BJ (cell line): Measurements from ENCODE around the gene KIF1B. TPM values are rescaled to one million over a fixed set of nuclear protein-coding genes. Genes with fewer than 3 reads are reported as not detected.

Source experiments
- CTCF ChIA-PET: fragments of 350-600 bp; formaldehyde crosslinking; extraction: SDS; loops from one replicate; lab custom pipeline; 2021; ENCODE audit warnings: antibody characterized with exemption, inconsistent platforms; lab: Yijun Ruan, JAX
- POLR2A ChIA-PET: fragments of 300-600 bp; sonication (Branson Sonifier 250); formaldehyde crosslinking; extraction: SDS; loops from one replicate; lab custom pipeline; 2021; ENCODE audit warnings: antibody characterized with exemption; lab: Charles Lee
- DNase-seq: peaks from one replicate; pipeline ENCODE4 v3.0.0-alpha.2; 2011; ENCODE audit warnings: low read depth
- H3K27me3 ChIP-seq: 2 replicates; pipeline ENCODE4 v1.6.0; 2011; ENCODE audit warnings: low read length; ENCODE audit not compliant: control insufficient read depth, insufficient read depth
- H3K36me3 ChIP-seq: 2 replicates; pipeline ENCODE4 v1.5.1; 2011; ENCODE audit warnings: low read length; ENCODE audit not compliant: control insufficient read depth, insufficient read depth
- H3K4me3 ChIP-seq: 2 replicates; pipeline ENCODE4 v1.5.1; 2011; ENCODE audit warnings: low read depth, mild to moderate bottlenecking, control low read depth, low read length
- polyA plus RNA-seq: library from polyadenylated mRNA; depleted of rRNA; stranded (reverse); fragments of >200 nt; gene quantifications from 2 replicates; pipeline ENCODE4 v1.2.3, GENCODE V29; 2011
- TF ChIP-seq, protein P1 (sequence below): IDR thresholded peaks from 2 replicates; pipeline ENCODE4 v1.5.1; 2011; ENCODE audit warnings: low read depth, mild to moderate bottlenecking, control low read depth, inconsistent platforms, low read length, moderate library complexity; ENCODE audit not compliant: insufficient read depth

Gene KIF1B
- polyA plus RNA-seq, 1 experiment: 11.8 TPM

DNA sequence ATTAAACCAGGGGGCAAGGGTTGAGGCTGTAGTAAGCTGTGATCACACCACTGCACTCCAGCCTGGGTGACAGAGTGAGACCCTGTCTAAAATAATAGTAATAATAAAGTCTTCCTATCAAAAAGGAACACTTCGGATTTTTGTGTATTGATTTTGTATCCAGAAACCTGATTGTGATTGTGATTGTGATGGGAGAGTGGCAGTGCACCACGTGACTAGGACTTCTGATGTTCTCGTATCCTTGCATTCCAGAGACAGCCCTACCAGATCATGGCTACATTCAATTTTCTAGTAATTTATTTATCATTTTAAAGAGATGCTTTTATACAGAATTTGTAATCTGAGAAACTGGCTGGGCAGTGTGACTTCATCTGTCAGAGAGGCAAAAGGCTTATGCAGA is 2.6 kb upstream of the KIF1B start:
- ChIA-PET CTCF (interaction anchor here (0.9 to 2.7 kb wide), 2 partner anchors 7 to 11 kb away, joined by 3 to 23 read pairs; no protein-coding TSS in a partner anchor), POLR2A (no interaction called here)
- Histone ChIP-seq H3K36me3 (no peaks in the 10 kb centered on the region), H3K4me3 (no peak overlapping the region), H3K27me3 (no peaks in the 10 kb centered on the region)
- no peak for DNase-seq
- TF ChIP-seq, protein P1, sequence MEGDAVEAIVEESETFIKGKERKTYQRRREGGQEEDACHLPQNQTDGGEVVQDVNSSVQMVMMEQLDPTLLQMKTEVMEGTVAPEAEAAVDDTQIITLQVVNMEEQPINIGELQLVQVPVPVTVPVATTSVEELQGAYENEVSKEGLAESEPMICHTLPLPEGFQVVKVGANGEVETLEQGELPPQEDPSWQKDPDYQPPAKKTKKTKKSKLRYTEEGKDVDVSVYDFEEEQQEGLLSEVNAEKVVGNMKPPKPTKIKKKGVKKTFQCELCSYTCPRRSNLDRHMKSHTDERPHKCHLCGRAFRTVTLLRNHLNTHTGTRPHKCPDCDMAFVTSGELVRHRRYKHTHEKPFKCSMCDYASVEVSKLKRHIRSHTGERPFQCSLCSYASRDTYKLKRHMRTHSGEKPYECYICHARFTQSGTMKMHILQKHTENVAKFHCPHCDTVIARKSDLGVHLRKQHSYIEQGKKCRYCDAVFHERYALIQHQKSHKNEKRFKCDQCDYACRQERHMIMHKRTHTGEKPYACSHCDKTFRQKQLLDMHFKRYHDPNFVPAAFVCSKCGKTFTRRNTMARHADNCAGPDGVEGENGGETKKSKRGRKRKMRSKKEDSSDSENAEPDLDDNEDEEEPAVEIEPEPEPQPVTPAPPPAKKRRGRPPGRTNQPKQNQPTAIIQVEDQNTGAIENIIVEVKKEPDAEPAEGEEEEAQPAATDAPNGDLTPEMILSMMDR: no peak

DNA sequence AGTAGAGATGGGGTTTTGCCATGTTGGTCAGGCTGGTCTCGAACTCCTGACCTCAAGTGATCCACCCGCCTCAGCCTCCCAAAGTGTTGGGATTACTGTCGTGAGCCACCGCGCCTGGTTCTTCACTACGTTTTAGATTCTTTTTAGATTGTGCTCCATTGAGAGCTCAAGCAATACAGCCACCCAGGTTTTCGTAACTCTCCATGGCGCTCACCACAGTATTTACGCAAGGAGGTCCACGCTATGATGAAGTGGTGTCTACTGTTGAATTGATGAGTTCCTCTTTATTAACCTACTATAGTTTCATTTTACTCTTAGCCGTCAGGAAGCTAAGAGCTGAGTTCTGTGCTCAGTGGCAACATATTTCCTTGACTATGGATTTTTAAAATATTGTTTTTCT is 1.8 kb upstream of the KIF1B start:
- CTCF ChIA-PET: interaction anchor here (0.6 to 2.8 kb wide), 7 partner anchors 8 to 131 kb away, joined by 3 to 44 read pairs (median 14); no protein-coding TSS in a partner anchor

DNA sequence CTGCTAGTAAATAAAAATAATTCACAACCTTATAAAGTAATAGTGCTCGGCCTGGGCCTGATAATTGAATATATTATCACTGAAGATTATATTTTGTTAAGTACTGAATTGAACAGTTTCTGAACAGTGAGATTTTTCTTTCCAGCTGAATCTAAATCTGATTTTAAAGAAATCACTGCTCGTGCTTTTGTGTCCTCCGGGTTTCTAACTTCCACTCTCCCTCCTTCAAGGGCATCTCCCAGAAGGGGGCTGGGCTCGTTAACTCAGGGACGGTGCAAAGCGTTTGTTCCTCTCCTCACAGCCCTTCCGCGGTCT is 823 bp upstream of the KIF1B start:
- peak overlapping the region; percentile 75 for H3K4me3 ChIP-seq
- TF ChIP-seq, protein P1: no peak
- no peak for DNase-seq
- no peaks in the 10 kb centered on the region for H3K27me3 ChIP-seq
- ChIA-PET POLR2A (no interaction called here), CTCF (interaction anchor here (0.6 to 2.8 kb wide), 44 partner anchors 9 to 310 kb away, joined by 3 to 44 read pairs (median 5); partner anchors contain the start of genes LZIC and NMNAT1)
- no peaks in the 10 kb centered on the region for H3K36me3 ChIP-seq

More for the DNA sequence above, 1.8 kb upstream of the KIF1B start:
- DNase-seq: no peak
- H3K27me3 ChIP-seq: no peaks in the 10 kb centered on the region
- POLR2A ChIA-PET: no interaction called here
- no peaks in the 10 kb centered on the region for H3K36me3 ChIP-seq
- TF ChIP-seq, protein P1: no peak
- H3K4me3 ChIP-seq: no peak overlapping the region

DNA sequence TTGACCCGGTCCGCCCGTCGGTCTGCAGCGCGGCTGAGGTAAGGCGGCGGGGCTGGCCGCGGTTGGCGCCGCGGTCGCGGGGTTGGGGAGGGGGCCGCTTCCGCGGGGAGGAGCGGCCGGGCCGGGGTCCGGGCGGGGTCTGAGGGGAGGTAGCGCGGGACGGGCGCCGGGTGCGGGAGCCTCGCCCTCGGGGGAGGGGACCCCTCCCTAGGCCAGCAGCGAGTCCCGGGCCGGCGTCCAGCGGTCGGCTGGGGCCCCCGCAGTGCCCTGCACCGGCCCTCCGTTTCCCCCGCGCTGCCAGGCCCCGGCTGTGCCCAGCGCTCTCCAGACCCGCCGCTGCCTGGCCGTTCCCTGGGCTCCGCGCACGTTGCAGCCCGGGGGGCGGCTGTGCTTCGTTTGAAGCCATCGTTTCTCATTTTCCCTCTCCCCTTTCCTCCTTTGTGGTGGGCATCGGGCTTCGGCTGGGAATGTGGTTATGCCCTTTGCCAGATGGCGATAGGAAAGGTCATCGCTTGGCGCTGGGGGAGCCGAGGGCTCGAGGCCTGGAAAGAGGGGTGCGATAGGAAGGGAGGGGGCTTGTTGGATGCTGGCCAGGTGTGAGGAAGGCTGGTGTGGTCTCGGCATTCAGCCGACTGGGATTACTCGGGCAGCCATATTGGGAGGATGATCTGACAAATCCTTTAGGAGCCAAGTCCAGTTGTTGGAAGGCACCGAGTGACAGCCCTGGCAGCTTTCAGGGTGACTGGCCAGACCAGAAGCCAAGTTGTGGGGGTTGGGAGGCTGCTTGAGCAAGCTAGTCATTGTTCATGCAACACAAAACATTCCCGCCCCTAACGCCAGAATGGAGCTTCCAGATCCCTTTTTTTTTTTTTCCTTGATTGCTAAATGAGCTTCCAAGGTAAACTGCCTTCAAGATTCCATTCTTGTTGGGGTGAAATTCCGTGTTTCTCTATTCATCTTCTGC is 753 bp downstream of the KIF1B start:
- POLR2A ChIA-PET: interaction anchor here (0.6 kb wide), 1 partner anchor 302 kb away, joined by 3 read pairs; no protein-coding TSS in a partner anchor
- Histone ChIP-seq H3K27me3 (no peaks in the 10 kb centered on the region), H3K36me3 (no peaks in the 10 kb centered on the region), H3K4me3 (peak overlapping the region; percentile 76)
- TF ChIP-seq, protein P1: no peak
- CTCF ChIA-PET: interaction anchor here (0.6 to 2.8 kb wide), 49 partner anchors 10 to 268 kb away, joined by 3 to 44 read pairs (median 5); partner anchors contain the start of genes LZIC and NMNAT1
- peak; percentile 71 for DNase-seq

DNA sequence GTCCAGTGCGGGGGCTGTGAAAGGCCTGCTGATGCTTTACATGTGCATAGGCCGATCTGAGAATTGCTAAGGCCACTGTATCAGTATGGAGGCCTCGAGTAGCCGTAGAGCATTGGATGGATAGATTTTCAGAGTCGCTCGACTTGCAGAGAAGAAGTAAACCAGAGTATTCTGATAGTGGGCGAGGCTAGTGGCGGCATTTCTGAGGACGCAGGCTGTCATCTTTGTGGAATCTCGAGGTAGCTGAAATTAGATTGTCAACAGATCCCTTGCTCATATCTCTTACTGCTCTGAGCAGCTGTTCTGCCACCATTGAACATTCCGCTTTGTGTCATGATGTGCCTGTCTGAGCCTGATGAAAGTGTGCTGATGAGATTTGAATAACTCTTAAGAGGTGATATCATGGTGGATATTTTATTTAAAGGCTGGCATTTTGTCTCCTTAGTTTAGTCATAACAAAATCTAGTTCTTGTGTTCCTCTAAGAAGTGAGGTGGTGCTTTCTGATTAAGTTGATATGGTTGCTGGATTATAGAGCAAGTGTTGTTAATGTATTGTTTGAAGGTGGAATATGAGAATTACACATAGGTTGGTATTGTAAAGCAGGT is 1.5 kb downstream of the KIF1B start:
- ChIA-PET POLR2A (interaction anchor here (0.6 kb wide), 1 partner anchor 303 kb away, joined by 3 read pairs; no protein-coding TSS in a partner anchor), CTCF (interaction anchor here (0.8 to 1.4 kb wide), 3 partner anchors 13 to 103 kb away, joined by 3 to 7 read pairs (median 3); no protein-coding TSS in a partner anchor)
- TF ChIP-seq, protein P1: no peak
- Histone ChIP-seq H3K4me3 (peak overlapping the region; percentile 76), H3K27me3 (no peaks in the 10 kb centered on the region), H3K36me3 (no peaks in the 10 kb centered on the region)
- no peak for DNase-seq
